ENCODE measurements around the gene SMIM5. TPM values are rescaled to one million over a fixed set of nuclear protein-coding genes. Genes with fewer than 3 reads are reported as not detected.
A peak's percentile ranks its signal among the peaks of the same experiment; 100 is the strongest.

SMIM5 gene
- total RNA-seq, 4 donors from 2014 or later = 2.3 to 13.6 (median 7.9) TPM

GRCh38 chr17:75638893-75639292 lies 5.7 kb downstream of the SMIM5 start:
- peak; percentile 92 to 95 for DNase-seq
- H3K9me3 ChIP-seq = no peaks in the 10 kb centered on the region
- peak overlapping the region; percentile 96 to 98 (median 97) for H3K27ac ChIP-seq
- intact Hi-C loops (cut with DNase I) = no loop called here
- TF ChIP-seq POLR2A (IDR thresholded peaks at IDR 0.05) = peak in 1 of 2 donors; percentile 50
- no peak for TF ChIP-seq CTCF (IDR thresholded peaks at IDR 0.05)
- peaks cover 70 to 97% of the 10 kb centered on the region in 2 donors for H3K4me1 ChIP-seq
- H3K4me3 ChIP-seq (replicated peaks in 1 of 3) = peak overlapping the region in 1 of 3 donors; percentile 2
- H3K36me3 ChIP-seq = no peaks in the 10 kb centered on the region
- H3K27me3 ChIP-seq = no peaks in the 10 kb centered on the region
- 35 to 46% methylated on average over 2 to 3 of the region's 13 CpGs for WGBS, 2 donors

GRCh38 chr17:75639327-75639726 lies 6.1 kb downstream of the SMIM5 start:
- H3K27ac ChIP-seq = peak overlapping the region; percentile 96 to 98 (median 97)
- no peaks in the 10 kb centered on the region for H3K36me3 ChIP-seq
- no peaks in the 10 kb centered on the region for H3K9me3 ChIP-seq
- DNase-seq = peak; percentile 85 to 92
- no peaks in the 10 kb centered on the region for H3K27me3 ChIP-seq
- H3K4me3 ChIP-seq (replicated peaks in 1 of 3) = peak overlapping the region in 1 of 3 donors; percentile 2
- WGBS, 2 donors = 23 to 58% methylated on average over 3 of the region's 3 CpGs
- peaks cover 67 to 97% of the 10 kb centered on the region in 2 donors for H3K4me1 ChIP-seq
- TF ChIP-seq POLR2A (IDR thresholded peaks at IDR 0.05) (no peak), CTCF (IDR thresholded peaks at IDR 0.05) (no peak)
- intact Hi-C loops (cut with DNase I) = no loop called here

GRCh38 chr17:75639771-75640555 lies 6.7 kb downstream of the SMIM5 start:
- Histone ChIP-seq H3K4me3 (replicated peaks in 1 of 3) (peak overlapping the region in 2 of 3 donors; percentile 8 to 15), H3K27ac (peak overlapping the region; percentile 96 to 98 (median 97)), H3K27me3 (no peaks in the 10 kb centered on the region), H3K9me3 (no peaks in the 10 kb centered on the region), H3K36me3 (no peaks in the 10 kb centered on the region), H3K4me1 (peaks cover 66 to 96% of the 10 kb centered on the region in 2 donors)
- TF ChIP-seq CTCF (IDR thresholded peaks at IDR 0.05) (peak in 5 of 6 experiments; percentile 21 to 70 (median 59)), POLR2A (IDR thresholded peaks at IDR 0.05) (peak in 1 of 2 donors; percentile 79)
- peak; percentile 97 for DNase-seq
- WGBS, 2 donors = 45 to 67% methylated on average over 9 to 10 of the region's 30 CpGs
- intact Hi-C loops (cut with DNase I) = no loop called here

GRCh38 chr17:75640556-75641119 lies 7.4 kb downstream of the SMIM5 start:
- 84 to 94% methylated on average over 5 to 11 of the region's 13 CpGs for WGBS, 2 donors
- Histone ChIP-seq H3K36me3 (no peaks in the 10 kb centered on the region), H3K27ac (peak overlapping the region; percentile 96 to 98 (median 97)), H3K4me3 (replicated peaks in 1 of 3) (peak overlapping the region in 1 of 3 donors; percentile 8), H3K9me3 (no peaks in the 10 kb centered on the region), H3K27me3 (no peaks in the 10 kb centered on the region), H3K4me1 (peaks cover 73 to 97% of the 10 kb centered on the region in 2 donors)
- intact Hi-C loops (cut with DNase I) = no loop called here
- TF ChIP-seq POLR2A (IDR thresholded peaks at IDR 0.05) (no peak), CTCF (IDR thresholded peaks at IDR 0.05) (no peak)
- DNase-seq = no peak

- no peaks in the 10 kb centered on the region for H3K9me3 ChIP-seq
- WGBS, 2 donors = 66 to 69% methylated on average over 9 of the region's 9 CpGs
- peak overlapping the region; percentile 96 to 98 (median 97) for H3K27ac ChIP-seq
- H3K27me3 ChIP-seq = no peaks in the 10 kb centered on the region
- intact Hi-C loops (cut with DNase I) = no loop called here
- H3K4me3 ChIP-seq (replicated peaks in 1 of 3) = no peak overlapping the region
- peaks cover 77 to 97% of the 10 kb centered on the region in 2 donors for H3K4me1 ChIP-seq
- H3K36me3 ChIP-seq = no peaks in the 10 kb centered on the region
- DNase-seq = peak; percentile 94 to 96
- TF ChIP-seq POLR2A (IDR thresholded peaks at IDR 0.05) (peak in 1 of 2 donors; percentile 70), CTCF (IDR thresholded peaks at IDR 0.05) (no peak)
Measured at GRCh38 chr17:75641343-75641742, 8.1 kb downstream of the SMIM5 start.
